ENCODE results near the gene RASA3.

The RASA3 gene

GRCh38 chr13:114173272-114173671 lies 40.8 kb upstream of the RASA3 start:
- Histone ChIP-seq H3K36me3 (replicated peaks) (no peaks in the 10 kb centered on the region), H3K27ac (no peak overlapping the region), H3K27me3 (replicated peaks) (peaks cover 5% of the 10 kb centered on the region), H3K4me3 (ENCODE audit: low read depth, low read length) (no peak overlapping the region)
- in situ Hi-C loops (cut with HindIII; ENCODE audit: low pct_ligation_motif_present, low sequenced_read_pairs): no loop called here
- no peak for DNase-seq
- no peak for TF ChIP-seq CTCF (IDR thresholded peaks at IDR 0.05; ENCODE audit: low read depth, low read length, missing control alignments)

- in situ Hi-C loops (cut with HindIII; ENCODE audit: low pct_ligation_motif_present, low sequenced_read_pairs): no loop called here
- TF ChIP-seq CTCF (IDR thresholded peaks at IDR 0.05; ENCODE audit: low read depth, low read length, missing control alignments): no peak
- DNase-seq: no peak
- no peaks in the 10 kb centered on the region for H3K36me3 ChIP-seq (replicated peaks)
- H3K4me3 ChIP-seq (ENCODE audit: low read depth, low read length): no peak overlapping the region
- H3K27ac ChIP-seq: no peak overlapping the region
- H3K27me3 ChIP-seq (replicated peaks): no peaks in the 10 kb centered on the region
These were observed 35.5 kb upstream of the RASA3 start for GRCh38 chr13:114167885-114168284.

GRCh38 chr13:114167426-114167825 lies 35.0 kb upstream of the RASA3 start:
- in situ Hi-C loops (cut with HindIII; ENCODE audit: low pct_ligation_motif_present, low sequenced_read_pairs): no loop called here

GRCh38 chr13:114166381-114167131 lies 34.1 kb upstream of the RASA3 start:
- DNase-seq: no peak
- no peaks in the 10 kb centered on the region for H3K36me3 ChIP-seq (replicated peaks)
- H3K27ac ChIP-seq: no peak overlapping the region
- in situ Hi-C loops (cut with HindIII; ENCODE audit: low pct_ligation_motif_present, low sequenced_read_pairs): no loop called here
- no peak overlapping the region for H3K4me3 ChIP-seq (ENCODE audit: low read depth, low read length)
- no peak for TF ChIP-seq CTCF (IDR thresholded peaks at IDR 0.05; ENCODE audit: low read depth, low read length, missing control alignments)
- H3K27me3 ChIP-seq (replicated peaks): no peaks in the 10 kb centered on the region

More at GRCh38 chr13:114167426-114167825, 35.0 kb upstream of the RASA3 start:
- Histone ChIP-seq H3K27ac (no peak overlapping the region), H3K36me3 (replicated peaks) (no peaks in the 10 kb centered on the region), H3K4me3 (ENCODE audit: low read depth, low read length) (no peak overlapping the region), H3K27me3 (replicated peaks) (no peaks in the 10 kb centered on the region)
- TF ChIP-seq CTCF (IDR thresholded peaks at IDR 0.05; ENCODE audit: low read depth, low read length, missing control alignments): no peak
- DNase-seq: no peak

GRCh38 chr13:114164681-114165429 lies 32.4 kb upstream of the RASA3 start:
- no peaks in the 10 kb centered on the region for H3K27me3 ChIP-seq (replicated peaks)
- DNase-seq: no peak
- in situ Hi-C loops (cut with HindIII; ENCODE audit: low pct_ligation_motif_present, low sequenced_read_pairs): no loop called here
- TF ChIP-seq CTCF (IDR thresholded peaks at IDR 0.05; ENCODE audit: low read depth, low read length, missing control alignments): no peak
- no peak overlapping the region for H3K27ac ChIP-seq
- H3K36me3 ChIP-seq (replicated peaks): no peaks in the 10 kb centered on the region
- H3K4me3 ChIP-seq (ENCODE audit: low read depth, low read length): no peak overlapping the region
